B cell (primary cell): ENCODE measurements around the gene SNX10. TPM values are rescaled to one million over a fixed set of nuclear protein-coding genes. Genes with fewer than 3 reads are reported as not detected.

ENCODE experiments used
- ATAC-seq: fragments of 200-7000 bp; cut with Tn5 transposase; one replicate; pipeline ENCODE4 v1.10.0; 2021; ENCODE audit warnings: low read depth, mild to moderate bottlenecking, moderate number of reproducible peaks, moderate library complexity
- CTCF ChIA-PET: fragments of 350-600 bp; sonication (Branson Sonifier 250); formaldehyde crosslinking; loops from one replicate; lab custom pipeline; 2021; ENCODE audit warnings: antibody characterized with exemption, inconsistent platforms; lab: Charles Lee
- POLR2A ChIA-PET: fragments of 350-600 bp; sonication (Branson Sonifier 250); formaldehyde crosslinking; loops from one replicate; lab custom pipeline; 2021; ENCODE audit warnings: antibody characterized with exemption; lab: Charles Lee
- DNase-seq: peaks from one replicate; pipeline ENCODE4 v3.0.0; 2013
- H2AFZ ChIP-seq: 2 replicates; pipeline ENCODE4 v1.6.1; 2012; ENCODE audit warnings: mild to moderate bottlenecking, low read depth, low read length; ENCODE audit not compliant: insufficient read depth, poor library complexity, severe bottlenecking
- H3K27ac ChIP-seq, 2 donors: 1 replicate in 1 of 2; 2 replicates in 1 of 2; pipeline ENCODE4 v1.5.1; 2012 to 2013; ENCODE audit warnings: low read length in 2 of 2, mild to moderate bottlenecking in 2 of 2, moderate library complexity in 1 of 2
- H3K27me3 ChIP-seq, 4 experiments: fragments of 200-600 bp in 1 of 4; sonication (generic) in 1 of 4; replicated peaks in 1 of 4; 1 replicate in 2 of 4; 2 replicates in 2 of 4; pipeline versions ENCODE4 v1.6.1 to v1.7.0; 2013 to 2016; ENCODE audit warnings: low read length in 3 of 4, mild to moderate bottlenecking in 2 of 4, mixed read lengths in 1 of 4, moderate library complexity in 1 of 4; ENCODE audit not compliant: insufficient read depth in 4 of 4, control insufficient read depth in 3 of 4; ENCODE audit errors: control extremely low read depth in 1 of 4
- H3K36me3 ChIP-seq, 2 experiments: replicated peaks in 1 of 2; 1 replicate in 1 of 2; 2 replicates in 1 of 2; pipeline versions ENCODE4 v1.6.1 to v1.7.1; 2013; ENCODE audit warnings: low read length in 1 of 2; ENCODE audit not compliant: insufficient read depth in 2 of 2, control insufficient read depth in 1 of 2; ENCODE audit errors: control extremely low read depth in 1 of 2, extremely low read depth in 1 of 2
- H3K4me1 ChIP-seq, 2 donors: fragments of 200-600 bp in 1 of 2; sonication (generic) in 1 of 2; 1 replicate in 1 of 2; 2 replicates in 1 of 2; pipeline versions ENCODE4 v1.5.1 to v1.6.1; 2013 to 2017; ENCODE audit warnings: low read length in 2 of 2; ENCODE audit not compliant: control insufficient read depth in 2 of 2, insufficient read depth in 2 of 2
- H3K4me2 ChIP-seq: replicated peaks from 2 replicates; pipeline ENCODE3; 2012; ENCODE audit warnings: mild to moderate bottlenecking, low read depth, low read length; ENCODE audit not compliant: poor library complexity, severe bottlenecking
- H3K4me3 ChIP-seq, 5 experiments: fragments of 200-600 bp in 1 of 5; sonication (generic) in 1 of 5; 1 replicate in 3 of 5; 2 replicates in 2 of 5; pipeline versions ENCODE4 v1.5.1 to v1.7.0; 2011 to 2016; ENCODE audit warnings: low read length in 4 of 5, mild to moderate bottlenecking in 4 of 5, low read depth in 2 of 5, control low read depth in 1 of 5, moderate library complexity in 1 of 5; ENCODE audit not compliant: insufficient read depth in 1 of 5; ENCODE audit errors: control extremely low read depth in 1 of 5, extremely low read depth in 1 of 5
- H3K79me2 ChIP-seq: fragments of 200-600 bp; sonication (generic); one replicate; pipeline ENCODE4 v1.6.0; 2016; ENCODE audit warnings: low read length; ENCODE audit not compliant: control insufficient read depth, insufficient read depth
- H3K9ac ChIP-seq: fragments of 200-600 bp; sonication (generic); 2 replicates; pipeline ENCODE4 v1.6.1; 2017; ENCODE audit warnings: mild to moderate bottlenecking, low read length, moderate library complexity
- H3K9me3 ChIP-seq, 3 donors: one replicate each; pipeline versions ENCODE4 v1.6.1 to v1.7.1; 2013; ENCODE audit warnings: low read length in 2 of 3; ENCODE audit not compliant: control insufficient read depth in 2 of 3, insufficient read depth in 1 of 3; ENCODE audit errors: control extremely low read depth in 1 of 3
- H4K20me1 ChIP-seq: 2 replicates; pipeline ENCODE4 v1.6.0; 2012; ENCODE audit warnings: mild to moderate bottlenecking, low read length; ENCODE audit not compliant: insufficient read depth, control insufficient read depth, poor library complexity, severe bottlenecking
- H3K27ac Mint-ChIP-seq: one replicate; pipeline ENCODE4 v1.8.0; 2021; ENCODE audit warnings: mixed read lengths
- H3K27me3 Mint-ChIP-seq: one replicate; pipeline ENCODE4 v1.8.0; 2021; ENCODE audit warnings: mixed read lengths
- H3K4me1 Mint-ChIP-seq: one replicate; pipeline ENCODE4 v1.8.0; 2021; ENCODE audit warnings: mixed read lengths
- H3K4me3 Mint-ChIP-seq: one replicate; pipeline ENCODE4 v1.8.0; 2021; ENCODE audit warnings: mixed read lengths
- H3K9me3 Mint-ChIP-seq: one replicate; pipeline ENCODE4 v1.8.0; 2022; ENCODE audit warnings: mixed read lengths; ENCODE audit not compliant: insufficient read depth
- EZH2 ChIP-seq: IDR thresholded peaks from 2 replicates; pipeline ENCODE4 v1.6.1; 2012; ENCODE audit warnings: borderline replicate concordance, low read depth, mild to moderate bottlenecking, moderate library complexity, low read length; ENCODE audit not compliant: insufficient read depth, poor library complexity, severe bottlenecking
- WGBS: methylation state at CpG from one replicate; pipeline ENCODE4 v1.1.5; 2013; ENCODE audit warnings: missing lambda C conversion rate; ENCODE audit not compliant: insufficient coverage; 5-methylcytosine and 5-hydroxymethylcytosine counted together
- intact Hi-C: fragments of 100-400 bp; cut with micrococcal nuclease; formaldehyde crosslinking; loops from one replicate; pipeline ENCODE4 v1.10.0; 2022
- polyA plus RNA-seq: library from polyadenylated mRNA; depleted of rRNA; stranded (reverse); fragments of >200 nt; gene quantifications from 2 replicates; pipeline ENCODE4 v1.2.3, GENCODE V29; 2012
- total RNA-seq, 2 donors: library from RNA; stranded (reverse); fragments of 120-200 nt in 1 of 2; gene quantifications; 1 replicate in 1 of 2; 2 replicates in 1 of 2; pipeline versions ENCODE4 v1.2.3 to v1.2.4, GENCODE V29; 2013 to 2022
- TF ChIP-seq, protein P1 (sequence below): fragments of 200-600 bp; IDR thresholded peaks from one replicate; pipeline ENCODE4 v1.8.0; 2022; ENCODE audit warnings: antibody characterized with exemption, mild to moderate bottlenecking

Gene SNX10
- total and polyA plus RNA-seq, 2 donors (not counting 1 experiment from before 2014, with no cell fraction given), result 26.5 to 29.2 TPM

DNA sequence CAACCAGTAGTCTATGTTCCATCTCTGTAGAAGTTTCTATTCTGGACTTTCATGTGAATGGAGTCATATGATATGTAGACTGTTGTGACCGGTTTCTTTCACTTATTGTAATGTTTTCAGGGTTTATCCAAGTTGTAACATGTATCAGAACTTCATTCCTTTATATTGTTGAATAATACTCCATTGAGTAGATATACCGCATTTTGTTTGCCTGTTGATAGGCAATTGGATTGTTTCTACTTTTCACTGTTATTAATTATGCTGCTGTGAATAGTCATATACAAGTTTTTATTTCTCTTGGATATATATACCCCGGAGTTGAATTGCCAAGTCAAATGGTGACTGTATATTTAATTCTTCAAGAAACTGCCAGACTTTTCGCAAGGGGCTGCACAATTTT, 40.1 kb downstream of the SNX10 start:
- intact Hi-C loops, result no loop called here
- no peak overlapping the region for H3K9ac ChIP-seq
- no peaks in the 10 kb centered on the region for H4K20me1 ChIP-seq
- H2AFZ ChIP-seq, result no peak overlapping the region
- Mint-ChIP-seq H3K4me3 (peak overlapping the region; percentile 27), H3K4me1 (peaks cover 88% of the 10 kb centered on the region), H3K27ac (peak overlapping the region; percentile 97), H3K9me3 (no peaks in the 10 kb centered on the region), H3K27me3 (no peaks in the 10 kb centered on the region)
- peaks cover 0 to 6% (median 0%) of the 10 kb centered on the region in 3 donors for H3K9me3 ChIP-seq
- H3K36me3 ChIP-seq, result peaks cover 1 to 3% of the 10 kb centered on the region in 2 experiments
- TF ChIP-seq EZH2, result no peak
- TF ChIP-seq, protein P1, sequence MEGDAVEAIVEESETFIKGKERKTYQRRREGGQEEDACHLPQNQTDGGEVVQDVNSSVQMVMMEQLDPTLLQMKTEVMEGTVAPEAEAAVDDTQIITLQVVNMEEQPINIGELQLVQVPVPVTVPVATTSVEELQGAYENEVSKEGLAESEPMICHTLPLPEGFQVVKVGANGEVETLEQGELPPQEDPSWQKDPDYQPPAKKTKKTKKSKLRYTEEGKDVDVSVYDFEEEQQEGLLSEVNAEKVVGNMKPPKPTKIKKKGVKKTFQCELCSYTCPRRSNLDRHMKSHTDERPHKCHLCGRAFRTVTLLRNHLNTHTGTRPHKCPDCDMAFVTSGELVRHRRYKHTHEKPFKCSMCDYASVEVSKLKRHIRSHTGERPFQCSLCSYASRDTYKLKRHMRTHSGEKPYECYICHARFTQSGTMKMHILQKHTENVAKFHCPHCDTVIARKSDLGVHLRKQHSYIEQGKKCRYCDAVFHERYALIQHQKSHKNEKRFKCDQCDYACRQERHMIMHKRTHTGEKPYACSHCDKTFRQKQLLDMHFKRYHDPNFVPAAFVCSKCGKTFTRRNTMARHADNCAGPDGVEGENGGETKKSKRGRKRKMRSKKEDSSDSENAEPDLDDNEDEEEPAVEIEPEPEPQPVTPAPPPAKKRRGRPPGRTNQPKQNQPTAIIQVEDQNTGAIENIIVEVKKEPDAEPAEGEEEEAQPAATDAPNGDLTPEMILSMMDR, result no peak
- CTCF ChIA-PET, result interaction anchor here (1.4 to 1.6 kb wide), 4 partner anchors 14 to 134 kb away, joined by 3 to 9 read pairs (median 6); no protein-coding TSS in a partner anchor
- H3K27ac ChIP-seq, result peak overlapping the region in 1 of 2 donors; percentile 70
- H3K4me1 ChIP-seq, result peaks cover 74 to 81% of the 10 kb centered on the region in 2 donors
- H3K79me2 ChIP-seq, result peaks cover 84% of the 10 kb centered on the region
- no peak for ATAC-seq
- H3K4me2 ChIP-seq, result no peak overlapping the region
- no peak for DNase-seq
- POLR2A ChIA-PET, result no interaction called here
- no CpG with 5 or more reads among the region's 4 CpGs for WGBS
- H3K4me3 ChIP-seq, result no peak overlapping the region
- H3K27me3 ChIP-seq, result no peaks in the 10 kb centered on the region

DNA sequence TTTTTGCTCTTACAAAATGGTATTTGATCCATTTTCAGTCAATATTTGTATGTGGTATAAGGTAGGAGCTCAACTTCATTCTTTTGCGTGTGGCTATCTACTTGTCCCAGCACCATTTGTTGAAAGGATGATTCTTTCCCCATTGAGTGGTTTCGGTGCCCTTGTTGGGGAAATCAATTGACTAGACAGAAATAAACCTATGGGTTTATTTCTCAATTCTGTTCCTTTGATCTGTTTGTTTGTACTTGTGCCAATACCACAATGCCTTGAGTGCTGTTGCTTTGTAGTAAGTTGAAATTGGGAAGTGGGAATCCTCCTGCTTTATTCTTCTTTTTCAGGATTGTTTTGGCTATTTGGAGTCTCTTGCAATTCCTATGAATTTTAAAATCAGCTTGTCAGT, 41.0 kb downstream of the SNX10 start:
- H3K4me2 ChIP-seq, result no peak overlapping the region
- Mint-ChIP-seq H3K4me3 (peak overlapping the region; percentile 27), H3K27me3 (no peaks in the 10 kb centered on the region), H3K4me1 (peaks cover 89% of the 10 kb centered on the region), H3K9me3 (no peaks in the 10 kb centered on the region), H3K27ac (peak overlapping the region; percentile 97)
- intact Hi-C loops, result no loop called here
- POLR2A ChIA-PET, result interaction anchor here (0.8 kb wide), 1 partner anchor 28 kb away, joined by 5 read pairs; no protein-coding TSS in a partner anchor
- H3K79me2 ChIP-seq, result peaks cover 82% of the 10 kb centered on the region
- peak overlapping the region in 1 of 2 donors; percentile 70 for H3K27ac ChIP-seq
- DNase-seq (no peak), ATAC-seq (no peak)
- no peak overlapping the region for H3K9ac ChIP-seq
- no peak overlapping the region for H2AFZ ChIP-seq
- H3K9me3 ChIP-seq, result peaks cover 0 to 6% (median 0%) of the 10 kb centered on the region in 3 donors
- H3K4me3 ChIP-seq, result no peak overlapping the region
- WGBS, result no CpG with 5 or more reads among the region's 2 CpGs
- H3K27me3 ChIP-seq, result no peaks in the 10 kb centered on the region
- H3K4me1 ChIP-seq, result peaks cover 83 to 85% of the 10 kb centered on the region in 2 donors
- peaks cover 1 to 3% of the 10 kb centered on the region in 2 experiments for H3K36me3 ChIP-seq
- CTCF ChIA-PET, result interaction anchor here (0.7 to 1.0 kb wide), 2 partner anchors 21 to 42 kb away, joined by 3 read pairs; no protein-coding TSS in a partner anchor
- no peaks in the 10 kb centered on the region for H4K20me1 ChIP-seq
- TF ChIP-seq EZH2, result no peak
- TF ChIP-seq, protein P1, result no peak
